Jurkat, Clone E6-1 (cell line): Measurements from ENCODE around the gene RAET1G.
"Not testable (repeated sequence)": the region's sequence is repeated elsewhere in the genome, so short reads cannot be mapped to it uniquely, and the experiment has no call there.

Experiments used
- DNase-seq: peaks from one replicate; pipeline ENCODE4 v3.0.0-alpha.2; 2011; ENCODE audit warnings: low read depth, low spot score
- H3K4me3 ChIP-seq: 2 replicates; pipeline ENCODE4 v1.5.1; 2011; ENCODE audit warnings: mild to moderate bottlenecking, low read length, control low read depth, moderate library complexity

Gene RAET1G

DNA sequence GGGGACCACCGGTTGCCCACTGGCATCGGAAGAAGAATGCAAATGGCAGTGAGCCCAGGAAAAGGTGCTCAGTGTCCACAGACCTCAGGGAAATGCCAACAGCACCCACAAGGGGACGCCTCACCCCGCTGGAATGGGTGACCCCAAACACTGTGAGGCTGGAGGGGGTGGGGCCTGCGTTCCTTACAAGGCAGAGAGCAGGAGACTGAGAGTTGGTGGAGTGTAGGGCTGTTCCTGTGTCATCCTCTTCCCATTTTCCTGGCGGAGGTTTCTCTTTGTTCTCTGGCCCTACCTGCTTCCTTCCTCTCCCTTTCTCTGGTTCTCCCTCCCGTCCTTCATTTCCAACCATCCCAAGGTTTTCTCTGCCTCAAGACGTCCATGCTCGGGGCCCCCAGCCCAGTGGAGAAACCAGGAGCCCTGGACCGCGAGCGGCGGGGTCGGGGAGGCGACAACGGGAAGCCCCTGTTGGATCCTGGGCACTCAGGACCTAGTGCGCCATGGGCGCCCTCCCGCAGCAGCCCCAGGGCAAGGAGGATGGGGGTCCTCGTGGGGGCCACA is 15.2 kb upstream of the RAET1G start:
- H3K4me3 ChIP-seq = peak overlapping the region; percentile 55
- not testable (repeated sequence) for DNase-seq

DNA sequence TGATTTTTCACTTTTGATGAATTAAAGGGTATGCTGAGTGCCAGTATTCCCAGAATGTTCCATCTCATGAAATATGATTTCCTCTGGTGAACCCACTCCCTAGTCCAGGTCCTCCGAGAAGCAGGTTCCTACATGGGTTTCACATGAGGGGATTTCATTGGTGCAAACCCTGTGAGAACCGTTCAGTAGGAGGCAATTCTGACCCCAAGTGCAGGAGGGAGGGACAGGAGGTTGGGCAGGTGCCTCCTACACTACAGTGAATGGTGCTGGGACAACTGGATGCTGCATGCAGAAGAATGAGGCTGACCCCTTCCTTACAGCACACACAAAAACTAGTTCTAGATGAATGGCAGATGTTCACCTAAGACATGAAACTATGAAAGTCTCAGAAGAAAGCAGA is 13.8 kb upstream of the RAET1G start:
- H3K4me3 ChIP-seq = no peak overlapping the region
- no peak for DNase-seq

DNA sequence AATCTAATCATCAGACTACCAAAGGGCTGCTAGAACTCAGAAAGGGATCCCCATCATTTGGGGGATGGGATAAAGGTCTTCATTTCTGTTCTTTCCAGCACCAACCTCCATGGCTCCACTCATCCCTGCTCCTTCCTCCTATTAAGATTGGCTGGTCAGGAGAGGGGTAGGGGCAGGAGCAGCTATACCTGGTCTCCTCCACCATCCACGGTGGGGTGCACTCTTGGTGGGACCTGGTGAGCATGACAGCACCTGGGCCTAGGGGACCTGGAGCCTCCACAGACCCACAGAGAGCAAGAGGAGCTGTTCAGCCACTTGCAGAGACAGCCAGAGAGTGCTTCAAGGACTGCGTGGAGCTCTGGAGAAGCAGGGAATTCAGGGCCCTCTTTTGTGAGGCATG is 12.7 kb upstream of the RAET1G start:
- H3K4me3 ChIP-seq = no peak overlapping the region
- no peak for DNase-seq

DNA sequence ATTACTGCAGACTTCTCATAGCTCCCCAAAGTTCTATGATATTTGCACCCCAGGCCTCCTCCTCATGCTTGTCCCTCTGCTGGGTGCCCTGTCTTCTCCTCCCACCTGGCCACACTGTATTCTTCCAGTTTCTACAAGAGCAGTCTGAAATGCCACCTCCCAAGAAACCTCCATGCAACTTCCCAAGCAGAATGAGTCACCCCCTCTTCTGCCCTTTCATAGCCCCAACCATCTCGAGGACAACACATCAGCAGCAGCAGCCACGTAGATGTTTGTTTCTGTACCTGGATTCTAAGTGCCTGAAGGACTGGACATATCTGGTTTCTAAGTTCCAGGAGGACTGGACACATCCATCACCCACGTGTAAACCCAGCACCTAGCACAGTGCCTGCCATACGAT is 12.3 kb upstream of the RAET1G start:
- DNase-seq = no peak
- H3K4me3 ChIP-seq = no peak overlapping the region

DNA sequence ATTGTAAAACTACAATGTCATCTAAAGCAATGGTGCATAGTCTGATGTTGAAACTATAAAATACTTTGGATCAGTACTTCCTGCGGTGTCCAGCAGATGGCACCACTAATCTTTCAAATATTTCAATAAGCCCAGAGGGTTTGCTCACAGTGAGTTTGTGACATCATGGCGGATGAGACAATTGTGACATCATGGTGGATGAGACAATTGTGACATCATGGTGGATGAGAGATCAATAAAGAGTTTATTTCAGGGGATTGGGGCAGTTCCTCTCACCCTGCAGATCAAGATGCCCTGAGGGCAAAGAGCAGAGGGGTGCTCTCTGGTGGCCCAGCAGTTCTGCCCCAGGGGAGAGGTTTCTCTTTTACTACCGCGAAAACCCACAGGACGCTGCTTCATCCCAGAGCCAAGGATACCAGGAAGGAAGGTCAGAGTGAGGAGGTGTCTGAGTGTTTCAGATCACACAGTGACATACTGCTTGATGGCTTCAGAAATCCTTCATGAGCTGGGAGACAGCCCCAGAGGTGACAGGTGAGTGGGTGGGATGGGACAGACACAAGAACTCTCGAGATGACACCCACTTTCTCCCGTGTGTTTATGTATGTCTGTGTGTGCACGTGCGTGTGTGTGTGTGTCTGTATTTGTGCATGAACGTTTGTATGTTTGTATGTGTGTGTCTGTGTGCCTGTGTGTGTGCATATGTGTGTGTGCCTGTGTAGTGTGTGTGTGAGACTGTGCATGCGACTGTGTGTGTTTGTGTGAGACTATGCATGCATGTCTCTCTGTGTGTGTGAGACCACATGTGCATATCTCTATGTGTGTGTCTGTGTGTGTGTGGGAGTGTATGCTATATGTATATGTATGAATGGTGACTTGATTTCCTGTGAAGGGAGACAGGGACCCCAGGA is 11.6 kb upstream of the RAET1G start:
- DNase-seq = peak; percentile 75
- no peak overlapping the region for H3K4me3 ChIP-seq

DNA sequence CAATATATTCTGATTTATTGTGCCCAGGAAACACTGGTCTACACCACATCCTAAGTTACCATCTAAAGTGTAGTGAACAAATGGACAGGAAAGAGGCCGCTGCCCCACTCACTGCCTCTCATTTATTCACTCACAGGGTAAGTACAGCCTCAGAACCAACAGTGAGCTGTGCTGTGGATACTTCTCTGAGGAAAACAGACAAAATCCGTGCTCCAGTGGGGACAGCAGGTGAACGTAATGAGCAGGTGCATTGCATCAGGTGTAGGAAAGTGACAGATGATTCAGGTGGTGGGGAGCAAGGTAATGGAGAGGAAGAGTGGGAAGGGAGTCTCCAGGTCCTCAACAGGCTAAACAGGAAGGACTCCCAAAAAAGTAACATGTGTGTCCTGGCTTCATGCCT is 10.5 kb upstream of the RAET1G start:
- H3K4me3 ChIP-seq = no peak overlapping the region
- no peak for DNase-seq

DNA sequence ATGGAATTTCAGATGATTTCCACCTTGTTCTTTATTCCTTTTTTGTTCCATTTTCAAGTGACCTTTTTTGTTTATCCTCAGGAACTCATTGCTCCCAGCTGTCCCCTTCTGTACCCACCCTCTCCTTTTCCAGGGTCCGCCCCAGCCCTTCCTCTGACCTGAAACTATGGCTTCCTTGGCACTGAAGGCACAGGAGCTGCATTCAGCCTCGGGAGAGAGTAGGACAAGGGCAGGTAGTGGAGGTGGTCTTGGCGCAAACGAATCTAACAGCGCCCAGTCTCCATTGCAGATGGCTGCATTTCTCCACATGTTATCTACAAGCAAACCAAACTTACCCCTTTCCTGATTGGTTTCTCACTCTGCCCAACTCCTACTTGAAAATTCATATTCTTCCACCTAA is 10.1 kb upstream of the RAET1G start:
- no peak overlapping the region for H3K4me3 ChIP-seq
- no peak for DNase-seq

DNA sequence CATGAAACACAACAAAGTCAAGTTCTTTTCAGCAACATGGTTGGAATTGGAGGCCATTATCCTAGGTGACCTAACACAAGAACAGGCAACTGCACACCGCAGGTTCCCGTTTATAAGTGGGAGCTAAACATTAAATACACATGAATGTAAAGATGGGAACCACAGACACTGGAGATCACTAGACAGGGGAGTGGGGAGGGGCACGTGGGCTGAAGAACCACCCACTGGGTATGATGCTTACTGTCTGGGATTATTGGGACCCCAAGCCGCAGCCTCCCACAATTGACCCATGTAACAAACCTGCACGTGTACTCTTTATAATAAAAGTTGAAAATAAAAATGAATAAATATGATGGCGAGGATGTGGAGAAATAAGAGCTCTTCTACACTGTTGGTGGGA is 8.6 kb upstream of the RAET1G start:
- no peak overlapping the region for H3K4me3 ChIP-seq
- DNase-seq = no peak

DNA sequence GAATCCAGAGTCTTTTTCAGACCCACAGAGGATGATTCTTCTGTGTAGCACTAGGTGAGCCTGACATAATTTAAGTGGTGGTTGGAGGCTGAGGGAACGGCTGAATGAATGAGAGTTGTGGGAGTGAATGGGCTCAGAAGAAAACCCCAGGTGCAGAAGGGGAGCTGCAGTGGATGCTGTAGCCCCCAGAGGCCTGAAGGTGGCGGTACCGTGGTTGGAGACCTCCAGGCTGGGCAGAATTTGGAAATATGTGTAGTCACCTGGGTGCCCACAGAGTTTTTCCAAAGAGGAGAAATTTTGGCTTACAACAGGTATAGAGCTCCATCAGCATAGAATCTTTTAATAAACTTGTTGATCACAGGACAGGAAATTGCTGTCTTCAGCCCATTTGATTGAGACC is 6.5 kb upstream of the RAET1G start:
- DNase-seq = no peak
- H3K4me3 ChIP-seq = no peak overlapping the region

DNA sequence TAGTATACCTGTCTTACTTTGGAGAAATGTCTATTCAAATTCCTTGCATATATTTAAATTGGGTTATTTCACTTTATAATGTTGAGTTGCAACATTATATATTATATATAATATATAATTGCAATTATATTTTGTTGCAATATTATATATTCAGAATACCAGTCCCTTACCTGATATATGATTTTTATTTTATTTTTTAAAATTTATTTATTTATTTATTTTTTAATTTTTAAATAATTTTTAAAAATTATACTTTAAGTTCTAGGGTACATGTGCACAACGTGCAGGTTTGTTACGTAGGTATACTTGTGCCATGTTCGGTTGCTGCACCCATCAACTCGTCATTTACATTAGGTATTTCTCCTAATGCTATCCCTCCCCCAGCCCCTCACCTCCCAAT is 4.1 kb upstream of the RAET1G start:
- H3K4me3 ChIP-seq, DNase-seq: not testable (repeated sequence)

DNA sequence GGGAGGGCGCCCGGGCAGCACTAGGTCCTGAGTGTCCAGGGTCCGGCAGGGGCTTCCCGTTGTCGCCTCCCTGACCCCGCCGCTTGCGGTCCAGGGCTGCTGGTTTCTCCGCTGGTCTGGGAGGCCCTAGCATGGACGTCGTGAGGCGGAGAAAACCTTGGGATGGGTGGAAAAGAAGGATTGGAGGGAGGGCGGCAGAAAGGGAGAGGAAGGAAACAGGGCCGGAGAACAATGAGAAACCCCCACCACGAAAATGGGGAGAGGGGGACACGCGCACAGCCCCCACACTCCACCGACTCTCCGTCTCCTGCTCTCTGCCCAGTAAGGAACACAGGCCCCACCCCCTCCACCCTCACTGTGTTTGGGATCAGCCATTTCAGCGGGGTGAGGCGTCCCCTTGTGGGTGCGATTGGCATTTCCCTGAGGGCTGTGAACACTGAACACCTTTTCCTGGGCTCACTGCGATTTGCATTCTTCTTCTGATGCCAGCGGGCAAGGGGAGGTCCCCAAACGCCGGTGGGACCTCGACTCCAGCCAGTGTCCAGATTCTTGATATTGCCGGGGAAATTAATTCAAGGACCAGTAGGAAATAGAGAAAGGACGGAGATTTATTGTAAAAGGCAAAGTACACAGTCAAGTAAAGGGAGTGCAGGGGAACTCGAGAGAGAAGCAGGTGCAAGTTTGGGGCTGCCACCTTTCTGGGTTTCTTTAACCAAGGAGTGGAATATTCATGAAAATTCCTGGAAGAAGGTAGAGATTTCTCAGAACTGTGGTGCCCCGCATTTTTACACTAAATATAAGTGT is 3.3 kb upstream of the RAET1G start:
- DNase-seq = peak; percentile 61
- peak overlapping the region; percentile 28 for H3K4me3 ChIP-seq

DNA sequence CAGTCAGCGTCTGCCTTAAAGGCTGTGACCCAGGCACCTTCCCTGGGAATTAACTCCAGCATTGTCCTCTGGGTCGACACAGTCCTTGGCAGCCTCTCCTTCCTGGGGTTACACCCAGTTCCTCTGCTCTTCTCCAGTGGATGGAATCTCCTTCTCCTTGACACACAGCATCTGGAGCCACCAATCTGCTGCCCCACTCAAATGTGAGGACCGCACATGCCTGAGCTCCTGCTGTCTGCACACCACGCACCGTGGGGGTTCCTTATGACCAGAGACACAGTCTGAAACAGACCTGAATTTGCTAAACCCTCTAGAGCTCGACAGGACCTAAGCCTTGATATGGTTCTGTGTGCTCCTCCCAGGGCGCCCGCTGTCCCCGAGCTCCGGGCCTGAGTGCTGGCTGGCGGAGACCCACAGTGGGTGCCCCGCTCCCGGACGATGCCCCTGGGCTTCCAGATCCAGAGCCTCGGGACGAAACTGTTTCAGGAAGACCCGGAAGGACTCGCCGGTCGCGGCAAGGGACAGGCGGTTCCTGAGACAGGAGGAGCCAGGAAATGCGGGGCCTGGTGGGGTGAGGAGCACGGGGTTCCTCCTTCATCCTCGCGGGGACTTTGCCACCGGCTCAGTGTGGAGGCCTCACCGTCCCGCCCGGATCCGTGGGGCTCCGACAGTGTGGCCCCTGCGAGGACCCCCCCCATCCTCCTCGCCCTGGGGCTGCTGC is 2.5 kb upstream of the RAET1G start:
- no peak overlapping the region for H3K4me3 ChIP-seq
- no peak for DNase-seq

DNA sequence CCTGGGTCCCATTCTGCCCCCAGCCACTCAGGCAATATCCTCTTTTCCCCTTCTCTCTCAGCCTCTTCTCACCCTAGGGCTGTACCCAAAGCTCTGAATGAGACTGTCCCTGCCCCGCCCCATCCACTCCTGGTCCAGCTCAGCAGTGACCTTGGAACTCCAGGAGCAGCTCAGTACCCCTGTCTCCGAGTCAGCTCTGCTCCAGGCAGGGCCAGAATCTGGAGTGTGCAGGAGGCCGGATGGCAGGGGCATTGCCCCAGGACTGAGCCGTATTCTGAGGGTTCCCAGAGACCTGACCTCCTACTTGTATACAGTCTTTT is 2.0 kb upstream of the RAET1G start:
- H3K4me3 ChIP-seq = no peak overlapping the region
- no peak for DNase-seq

DNA sequence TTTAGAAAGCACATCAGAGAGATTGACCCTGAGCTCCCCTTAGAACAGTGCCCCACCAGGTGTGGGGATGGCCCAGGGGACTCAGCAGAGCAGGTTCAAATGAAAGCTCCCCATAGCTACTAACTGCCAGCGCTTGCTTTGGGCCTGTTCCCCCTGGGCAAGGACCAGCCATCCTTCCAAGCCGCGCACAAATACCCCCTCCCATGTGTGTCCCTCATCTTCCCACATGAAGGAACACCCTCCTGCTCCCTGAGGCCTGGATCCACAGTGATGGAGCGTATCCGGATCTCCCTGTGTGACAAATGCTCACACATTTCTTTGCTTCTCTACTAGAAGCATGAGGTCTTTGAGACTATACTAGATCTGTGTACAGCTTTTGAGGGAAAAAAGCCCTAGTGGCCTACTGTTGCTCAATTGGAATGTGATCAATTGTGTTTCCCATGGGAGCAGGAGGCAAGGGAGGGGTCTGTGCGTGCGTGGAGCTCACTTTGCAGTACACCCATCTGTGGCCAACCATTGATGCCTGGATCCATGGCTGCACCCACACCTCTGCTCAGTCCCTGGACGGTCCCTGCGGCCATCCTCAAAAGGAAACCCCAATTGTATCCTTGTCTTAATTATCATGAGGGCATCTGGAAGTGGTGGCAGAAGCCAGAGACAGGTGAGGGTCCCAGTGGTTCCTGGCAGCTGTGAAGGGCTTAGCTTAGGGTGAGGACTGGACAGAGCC is 1.4 kb upstream of the RAET1G start:
- DNase-seq = no peak
- no peak overlapping the region for H3K4me3 ChIP-seq

DNA sequence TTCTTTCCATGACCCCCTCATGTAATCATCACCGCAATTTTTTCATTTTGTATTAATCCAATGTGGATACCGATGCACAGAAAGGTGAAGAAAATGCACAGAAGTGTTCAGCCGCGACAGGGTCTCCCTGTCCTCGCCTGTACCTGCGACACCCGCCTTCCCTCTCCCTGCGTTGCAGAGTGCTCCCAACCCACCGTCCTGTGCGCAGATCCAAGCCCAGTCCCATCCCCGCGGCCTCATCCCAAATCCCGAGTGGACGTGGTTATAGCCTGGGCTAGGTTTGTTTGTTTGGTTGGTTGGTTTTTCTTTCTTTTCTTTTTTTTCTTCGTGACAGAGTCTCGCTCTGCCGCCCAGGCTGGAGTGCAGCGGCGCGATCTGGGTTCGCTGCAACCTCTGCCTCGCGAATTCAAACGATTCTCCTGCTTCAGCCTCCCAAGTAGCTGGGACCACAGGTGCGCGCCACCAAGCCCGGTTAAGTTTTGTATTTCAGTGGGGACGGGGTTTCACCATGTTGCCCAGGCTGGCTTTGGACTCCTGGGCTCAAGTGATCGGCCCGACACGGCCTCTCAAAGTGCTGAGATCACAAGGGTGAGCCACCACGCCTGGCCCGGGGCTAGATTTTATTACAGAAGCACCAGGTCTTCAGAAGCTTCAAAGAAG is 536 bp upstream of the RAET1G start:
- peak overlapping the region; percentile 56 for H3K4me3 ChIP-seq
- DNase-seq = no peak

DNA sequence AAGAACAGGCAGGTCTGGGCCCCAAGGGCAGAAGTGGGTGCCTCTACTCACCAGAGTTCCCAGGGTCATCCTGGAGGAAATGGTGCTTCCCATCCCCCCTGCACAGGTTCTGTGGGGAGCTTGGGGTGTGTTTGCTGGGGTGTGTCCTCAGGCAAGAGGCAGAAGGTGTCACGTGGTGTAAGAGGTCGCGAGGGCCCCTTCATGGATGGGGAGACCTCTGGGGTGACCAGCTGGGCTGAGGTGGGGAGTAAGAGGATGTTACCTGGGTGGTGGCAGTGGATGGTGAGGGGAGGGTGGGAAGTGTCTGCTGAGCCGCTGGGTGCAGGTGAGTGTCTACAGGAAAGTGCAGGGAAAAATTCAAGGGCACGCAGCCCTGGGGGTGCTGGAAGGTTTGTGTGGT is 830 bp downstream of the RAET1G start:
- not testable (repeated sequence) for DNase-seq, H3K4me3 ChIP-seq

DNA sequence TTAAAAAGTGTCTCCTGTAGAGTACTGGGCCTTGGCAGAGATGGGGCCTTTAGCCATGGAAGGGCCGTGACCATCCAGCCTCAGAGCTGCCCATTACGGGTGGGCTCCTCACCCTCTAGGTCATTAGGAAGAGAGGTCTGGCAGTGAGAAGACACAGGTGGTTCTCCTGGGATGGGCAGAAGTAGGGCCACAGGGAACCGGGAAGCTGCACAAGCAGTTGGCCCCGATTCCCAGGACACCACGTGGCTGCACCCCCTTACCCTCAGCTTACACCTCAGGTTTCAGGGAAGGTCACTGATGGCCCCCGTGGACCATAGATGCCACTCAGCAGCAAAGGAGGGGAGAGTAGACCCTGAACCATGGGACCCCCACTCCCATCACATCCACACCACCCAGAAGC is 1.6 kb downstream of the RAET1G start:
- DNase-seq = no peak
- H3K4me3 ChIP-seq = no peak overlapping the region

DNA sequence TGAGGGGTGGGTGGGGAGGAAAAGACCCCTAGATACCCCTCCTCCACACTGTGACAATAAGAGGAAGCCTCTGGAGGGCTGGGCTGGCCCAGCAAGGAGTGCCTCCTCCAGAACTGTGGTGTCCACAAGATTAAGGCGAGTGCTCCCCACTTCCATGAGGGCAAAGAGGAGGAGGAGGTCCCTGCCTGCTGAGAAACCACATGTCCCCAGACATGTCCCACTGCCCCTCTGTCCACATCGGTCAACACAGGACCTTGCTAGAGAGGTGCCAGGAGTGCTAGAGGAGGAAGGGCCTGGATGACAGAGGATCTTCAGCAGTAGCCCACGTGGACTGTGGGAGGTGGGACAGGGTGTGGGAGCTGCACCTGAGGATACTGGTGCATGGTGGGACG is 3.1 kb downstream of the RAET1G start:
- DNase-seq = no peak
- H3K4me3 ChIP-seq = no peak overlapping the region
